HepG2 (cell line): ENCODE measurements around the gene MPC1. TPM values are rescaled to one million over a fixed set of nuclear protein-coding genes. Genes with fewer than 3 reads are reported as not detected.

Experiments used
- FLYWCH1 ChIP-seq: sonication (generic); formaldehyde crosslinking; IDR thresholded peaks from 2 replicates; pipeline ENCODE4 v1.8.1; 2023; ENCODE audit warnings: mild to moderate bottlenecking, missing genetic modification reagents
- HNRNPUL1 ChIP-seq: fragments of 200-400 bp; formaldehyde crosslinking; IDR thresholded peaks from 2 replicates; pipeline ENCODE4 v1.6.1; 2017; ENCODE audit warnings: low read depth, mild to moderate bottlenecking, low read length, moderate library complexity
- HOXA9 ChIP-seq: sonication (generic); formaldehyde crosslinking; IDR thresholded peaks from 2 replicates; pipeline ENCODE4 v1.8.1; 2022; ENCODE audit warnings: missing genetic modification reagents, mild to moderate bottlenecking, moderate library complexity, borderline replicate concordance
- ISX ChIP-seq: sonication (generic); formaldehyde crosslinking; conservative IDR thresholded peaks from 2 replicates; pipeline ENCODE4 v1.5.0; 2020; ENCODE audit warnings: missing genetic modification reagents
- KAT8 ChIP-seq: IDR thresholded peaks from 2 replicates; pipeline ENCODE4 v1.6.1; 2016; ENCODE audit warnings: missing genetic modification reagents, missing compliant biosample characterization
- KDM1A ChIP-seq: IDR thresholded peaks from 2 replicates; pipeline ENCODE4 v1.6.1; 2016; ENCODE audit warnings: missing compliant biosample characterization
- MZF1 ChIP-seq: sonication (generic); formaldehyde crosslinking; IDR thresholded peaks from 2 replicates; pipeline ENCODE4 v1.8.1; 2023; ENCODE audit warnings: mild to moderate bottlenecking, missing genetic modification reagents, borderline replicate concordance
- NCOA1 ChIP-seq: sonication (generic); formaldehyde crosslinking; IDR thresholded peaks from 2 replicates; pipeline ENCODE4 v1.9.0; 2021; ENCODE audit warnings: missing genetic modification reagents
- NRL ChIP-seq: sonication (generic); formaldehyde crosslinking; IDR thresholded peaks from 2 replicates; pipeline ENCODE4 v1.5.0; 2020; ENCODE audit warnings: missing genetic modification reagents, mild to moderate bottlenecking, moderate library complexity, borderline replicate concordance
- PLRG1 ChIP-seq: fragments of 450-650 bp; conservative IDR thresholded peaks from 2 replicates; pipeline ENCODE4 v1.6.1; 2016
- SAFB2 ChIP-seq: sonication (generic); formaldehyde crosslinking; IDR thresholded peaks from 2 replicates; pipeline ENCODE4 v1.5.1; 2020; ENCODE audit warnings: missing genetic modification reagents, low read depth, mild to moderate bottlenecking, borderline replicate concordance
- SIN3A ChIP-seq: IDR thresholded peaks from 2 replicates; pipeline ENCODE4 v1.6.1; 2011; ENCODE audit warnings: low read depth, mild to moderate bottlenecking, control low read depth, low read length, borderline replicate concordance
- SP2 ChIP-seq: sonication (generic); formaldehyde crosslinking; IDR thresholded peaks from 2 replicates; pipeline ENCODE4 v1.5.1; 2020; ENCODE audit warnings: mild to moderate bottlenecking, missing genetic modification reagents
- TARDBP ChIP-seq: sonication (generic); formaldehyde crosslinking; IDR thresholded peaks from 2 replicates; pipeline ENCODE4 v1.8.0; 2022; ENCODE audit warnings: mild to moderate bottlenecking, missing genetic modification reagents
- TCF7L2 ChIP-seq: IDR thresholded peaks from 2 replicates; pipeline ENCODE4 v1.6.1; 2011; ENCODE audit warnings: mild to moderate bottlenecking, low read depth, low read length, moderate library complexity
- ZBTB20 ChIP-seq: sonication (generic); formaldehyde crosslinking; IDR thresholded peaks from 2 replicates; pipeline ENCODE4 v1.8.1; 2023; ENCODE audit warnings: missing genetic modification reagents, low read depth, mild to moderate bottlenecking, borderline replicate concordance
- ZNF10 ChIP-seq: sonication (generic); formaldehyde crosslinking; IDR thresholded peaks from 2 replicates; pipeline ENCODE4 v1.4.0; 2020; ENCODE audit warnings: mild to moderate bottlenecking, low read depth, missing genetic modification reagents, borderline replicate concordance
- ZNF354B ChIP-seq: sonication (generic); formaldehyde crosslinking; IDR thresholded peaks from 2 replicates; pipeline ENCODE4 v1.8.0; 2022; ENCODE audit warnings: mild to moderate bottlenecking, missing genetic modification reagents
- ZNF557 ChIP-seq: sonication (generic); formaldehyde crosslinking; IDR thresholded peaks from 2 replicates; pipeline ENCODE4 v1.4.0; 2020; ENCODE audit warnings: missing genetic modification reagents
- ZNF644 ChIP-seq: IDR thresholded peaks from 2 replicates; pipeline ENCODE4 v1.6.1; 2016; ENCODE audit warnings: low read depth
- polyA plus RNA-seq, 8 experiments: library from polyadenylated mRNA; depleted of rRNA in 3 of 8; stranded (reverse) in 7 of 8; unstranded in 1 of 8; fragments of >200 nt; fragmentation: Illumina TruSeq in 4 of 8; extraction: Trizol in 4 of 8; gene quantifications; 2 replicates each; pipeline versions ENCODE4 v1.2.1 to v1.2.3, GENCODE V29; 2011 to 2016; ENCODE audit warnings: low read depth in 4 of 8, missing spikeins in 1 of 8, mixed read lengths in 1 of 8; ENCODE audit not compliant: insufficient read depth in 1 of 8
- total RNA-seq, 5 experiments: library from RNA; depleted of rRNA; stranded (reverse); fragments of >200 nt; fragmentation: Illumina TruSeq; extraction: Trizol; gene quantifications; 2 replicates each; pipeline ENCODE4 v1.2.3, GENCODE V29; 2016; ENCODE audit warnings: low read depth in 1 of 5
- TF ChIP-seq, protein P1 (sequence below): sonication (generic); formaldehyde crosslinking; IDR thresholded peaks from 2 replicates; pipeline ENCODE4 v1.4.0; 2020; ENCODE audit warnings: missing genetic modification reagents, borderline replicate concordance
- TF ChIP-seq, protein P2 (sequence below), 2 experiments: sonication (generic) in 1 of 2; formaldehyde crosslinking in 1 of 2; IDR thresholded peaks; 2 replicates each; pipeline versions ENCODE4 v1.4.0 to v1.6.1; 2018 to 2020; ENCODE audit warnings: missing genetic modification reagents in 2 of 2, borderline replicate concordance in 1 of 2, low read depth in 1 of 2, mild to moderate bottlenecking in 1 of 2, missing biosample characterization in 1 of 2
- TF ChIP-seq, protein P3 (sequence below): IDR thresholded peaks from 2 replicates; pipeline ENCODE4 v1.6.1; 2016

The MPC1 gene
- total and polyA plus RNA-seq, 2 of the 13 experiments (the other 11 are each of a cell fraction or from before 2014, with no cell fraction given): 189 to 214 TPM

DNA sequence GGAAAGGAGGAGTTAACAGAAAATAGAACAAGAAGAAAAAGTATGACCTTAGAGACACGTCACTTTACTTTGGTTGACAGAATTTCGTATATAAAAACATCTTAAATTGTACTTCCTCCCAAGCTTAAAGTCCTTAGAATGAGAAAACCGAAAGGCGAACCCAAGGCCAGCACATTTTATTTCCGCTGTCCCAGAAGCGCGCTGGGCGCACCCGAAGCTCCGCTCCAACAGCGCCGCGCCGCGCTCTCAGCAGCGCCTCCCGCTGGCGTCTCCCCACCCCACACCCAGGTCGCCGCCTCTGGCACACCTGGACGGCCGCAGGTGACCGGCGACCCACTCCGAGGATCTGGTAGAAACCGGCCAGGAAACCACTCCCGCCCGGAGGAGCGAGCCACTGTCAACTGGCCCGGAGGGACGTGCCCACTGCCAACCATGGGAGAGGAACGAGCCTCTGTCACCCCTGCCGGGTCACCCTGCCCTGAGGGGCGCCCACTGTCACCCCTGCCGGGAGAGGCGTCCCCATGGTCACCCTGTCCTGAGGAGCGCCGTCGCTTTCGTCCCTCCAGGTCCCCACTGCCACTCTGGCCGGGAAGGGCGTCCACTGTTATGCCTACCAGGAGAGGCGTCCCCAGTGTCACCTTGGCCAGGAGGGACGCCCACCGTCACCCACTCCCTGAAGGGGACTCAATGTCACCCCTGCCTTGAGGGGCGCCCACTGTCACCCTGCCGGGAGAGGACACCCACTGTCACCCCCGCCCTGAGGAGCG, 824 bp downstream of the MPC1 start (continued):
- TF ChIP-seq TCF7L2 (no peak), HOXA9 (CRISPR knock-in tag) (no peak), NCOA1 (CRISPR knock-in tag) (no peak), NRL (no peak; the same call in 1 of the 2 replicates), TARDBP (peak; percentile 64; the same call in 1 of the 2 replicates), ZNF10 (CRISPR knock-in tag) (no peak), SAFB2 (CRISPR knock-in tag) (no peak; the same call in 1 of the 2 replicates), ZNF557 (CRISPR knock-in tag) (no peak), ZBTB20 (CRISPR knock-in tag) (peak; percentile 84; the same call in 1 of the 2 replicates), ISX (CRISPR knock-in tag) (no peak), SIN3A (peak; percentile 89; the same call in 1 of the 2 replicates), HNRNPUL1 (no peak), FLYWCH1 (CRISPR knock-in tag) (0 out of 2 replicates have a peak, but pooled peaks have one; percentile 42), SP2 (peak; percentile 21; the same call in 1 of the 2 replicates), PLRG1 (no peak), KAT8 (CRISPR knock-in tag) (peak; percentile 76), MZF1 (no peak), ZNF354B (CRISPR knock-in tag) (0 out of 2 replicates have a peak, but pooled peaks have one; percentile 58), KDM1A (CRISPR knock-in tag) (0 out of 2 replicates have a peak, but pooled peaks have one; percentile 58), ZNF644 (CRISPR knock-in tag) (0 out of 2 replicates have a peak, but pooled peaks have one; percentile 25)
- TF ChIP-seq, protein P1, sequence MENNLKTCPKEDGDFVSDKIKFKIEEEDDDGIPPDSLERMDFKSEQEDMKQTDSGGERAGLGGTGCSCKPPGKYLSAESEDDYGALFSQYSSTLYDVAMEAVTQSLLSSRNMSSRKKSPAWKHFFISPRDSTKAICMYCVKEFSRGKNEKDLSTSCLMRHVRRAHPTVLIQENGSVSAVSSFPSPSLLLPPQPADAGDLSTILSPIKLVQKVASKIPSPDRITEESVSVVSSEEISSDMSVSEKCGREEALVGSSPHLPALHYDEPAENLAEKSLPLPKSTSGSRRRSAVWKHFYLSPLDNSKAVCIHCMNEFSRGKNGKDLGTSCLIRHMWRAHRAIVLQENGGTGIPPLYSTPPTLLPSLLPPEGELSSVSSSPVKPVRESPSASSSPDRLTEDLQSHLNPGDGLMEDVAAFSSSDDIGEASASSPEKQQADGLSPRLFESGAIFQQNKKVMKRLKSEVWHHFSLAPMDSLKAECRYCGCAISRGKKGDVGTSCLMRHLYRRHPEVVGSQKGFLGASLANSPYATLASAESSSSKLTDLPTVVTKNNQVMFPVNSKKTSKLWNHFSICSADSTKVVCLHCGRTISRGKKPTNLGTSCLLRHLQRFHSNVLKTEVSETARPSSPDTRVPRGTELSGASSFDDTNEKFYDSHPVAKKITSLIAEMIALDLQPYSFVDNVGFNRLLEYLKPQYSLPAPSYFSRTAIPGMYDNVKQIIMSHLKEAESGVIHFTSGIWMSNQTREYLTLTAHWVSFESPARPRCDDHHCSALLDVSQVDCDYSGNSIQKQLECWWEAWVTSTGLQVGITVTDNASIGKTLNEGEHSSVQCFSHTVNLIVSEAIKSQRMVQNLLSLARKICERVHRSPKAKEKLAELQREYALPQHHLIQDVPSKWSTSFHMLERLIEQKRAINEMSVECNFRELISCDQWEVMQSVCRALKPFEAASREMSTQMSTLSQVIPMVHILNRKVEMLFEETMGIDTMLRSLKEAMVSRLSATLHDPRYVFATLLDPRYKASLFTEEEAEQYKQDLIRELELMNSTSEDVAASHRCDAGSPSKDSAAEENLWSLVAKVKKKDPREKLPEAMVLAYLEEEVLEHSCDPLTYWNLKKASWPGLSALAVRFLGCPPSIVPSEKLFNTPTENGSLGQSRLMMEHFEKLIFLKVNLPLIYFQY (CRISPR knock-in tag): peak; percentile 74; the same call in 1 of the 2 replicates
- TF ChIP-seq, protein P2, sequence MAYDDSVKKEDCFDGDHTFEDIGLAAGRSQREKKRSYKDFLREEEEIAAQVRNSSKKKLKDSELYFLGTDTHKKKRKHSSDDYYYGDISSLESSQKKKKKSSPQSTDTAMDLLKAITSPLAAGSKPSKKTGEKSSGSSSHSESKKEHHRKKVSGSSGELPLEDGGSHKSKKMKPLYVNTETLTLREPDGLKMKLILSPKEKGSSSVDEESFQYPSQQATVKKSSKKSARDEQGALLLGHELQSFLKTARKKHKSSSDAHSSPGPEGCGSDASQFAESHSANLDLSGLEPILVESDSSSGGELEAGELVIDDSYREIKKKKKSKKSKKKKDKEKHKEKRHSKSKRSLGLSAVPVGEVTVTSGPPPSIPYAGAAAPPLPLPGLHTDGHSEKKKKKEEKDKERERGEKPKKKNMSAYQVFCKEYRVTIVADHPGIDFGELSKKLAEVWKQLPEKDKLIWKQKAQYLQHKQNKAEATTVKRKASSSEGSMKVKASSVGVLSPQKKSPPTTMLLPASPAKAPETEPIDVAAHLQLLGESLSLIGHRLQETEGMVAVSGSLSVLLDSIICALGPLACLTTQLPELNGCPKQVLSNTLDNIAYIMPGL (CRISPR knock-in tag; IDR thresholded peaks at IDR 0.05; ENCODE audit: borderline replicate concordance in 1 of 2, low read depth in 1 of 2): peak; percentile 99
- TF ChIP-seq, protein P3, sequence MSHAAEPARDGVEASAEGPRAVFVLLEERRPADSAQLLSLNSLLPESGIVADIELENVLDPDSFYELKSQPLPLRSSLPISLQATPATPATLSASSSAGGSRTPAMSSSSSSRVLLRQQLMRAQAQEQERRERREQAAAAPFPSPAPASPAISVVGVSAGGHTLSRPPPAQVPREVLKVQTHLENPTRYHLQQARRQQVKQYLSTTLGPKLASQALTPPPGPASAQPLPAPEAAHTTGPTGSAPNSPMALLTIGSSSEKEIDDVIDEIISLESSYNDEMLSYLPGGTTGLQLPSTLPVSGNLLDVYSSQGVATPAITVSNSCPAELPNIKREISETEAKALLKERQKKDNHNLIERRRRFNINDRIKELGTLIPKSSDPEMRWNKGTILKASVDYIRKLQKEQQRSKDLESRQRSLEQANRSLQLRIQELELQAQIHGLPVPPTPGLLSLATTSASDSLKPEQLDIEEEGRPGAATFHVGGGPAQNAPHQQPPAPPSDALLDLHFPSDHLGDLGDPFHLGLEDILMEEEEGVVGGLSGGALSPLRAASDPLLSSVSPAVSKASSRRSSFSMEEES (CRISPR knock-in tag): no peak
